Measurements from ENCODE around the gene CCNY. TPM values are rescaled to one million over a fixed set of nuclear protein-coding genes. Genes with fewer than 3 reads are reported as not detected.

The CCNY gene
- total and polyA plus RNA-seq, 9 donors = 48.0 to 99.6 (median 89.1) TPM

- no peak overlapping the region for H3K4me3 ChIP-seq (ENCODE audit: low read length)
- H3K9me3 ChIP-seq (replicated peaks; ENCODE audit: control insufficient read depth, low read depth, low read length) = no peaks in the 10 kb centered on the region
- no peaks in the 10 kb centered on the region for H3K36me3 ChIP-seq (ENCODE audit: control insufficient read depth, insufficient read depth, low read length)
- H3K27ac ChIP-seq (ENCODE audit: low read length) = no peak overlapping the region
- H3K4me1 ChIP-seq (ENCODE audit: control insufficient read depth, insufficient read depth, low read length) = peaks cover 13% of the 10 kb centered on the region
- DNase-seq = no peak
- 98% methylated on average over 4 of the region's 11 CpGs for WGBS (ENCODE audit: insufficient coverage)
- no peaks in the 10 kb centered on the region for H3K27me3 ChIP-seq (ENCODE audit: control insufficient read depth, insufficient read depth, low read length)
These were observed 87.4 kb downstream of the CCNY start for GRCh38 chr10:35423505-35424306.

DNA sequence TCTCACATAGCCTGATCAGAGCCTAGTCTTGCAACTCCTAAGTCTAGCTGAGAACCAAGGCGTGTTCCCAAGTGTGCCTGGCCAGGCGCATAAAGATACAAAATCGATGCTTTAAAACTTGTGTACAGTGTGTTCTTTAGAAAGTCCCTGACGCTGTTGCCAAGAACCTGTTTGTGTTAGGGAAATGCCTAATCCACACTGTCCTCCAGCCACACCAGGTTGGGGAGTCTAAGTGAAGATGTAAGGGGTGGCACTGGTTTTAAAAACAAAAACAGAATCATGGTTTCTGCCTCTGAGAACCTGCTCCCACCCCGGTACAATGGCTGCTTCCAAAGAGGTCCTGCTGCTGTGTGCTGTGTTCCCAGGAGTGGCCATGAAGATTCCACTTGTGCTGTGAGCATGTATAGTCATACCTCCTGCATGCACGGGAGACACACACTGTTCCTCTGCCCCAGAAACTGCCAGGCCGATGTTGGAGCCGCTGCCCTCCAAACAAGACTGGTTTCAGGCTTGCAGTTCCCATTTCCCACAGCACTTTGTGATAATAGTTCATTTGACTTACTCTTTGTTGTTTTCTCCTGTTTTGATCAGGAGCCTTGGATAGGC is 88.5 kb downstream of the CCNY start:
- Histone ChIP-seq H3K36me3 (ENCODE audit: control insufficient read depth, insufficient read depth, low read length) (no peaks in the 10 kb centered on the region), H3K9me3 (replicated peaks; ENCODE audit: control insufficient read depth, low read depth, low read length) (no peaks in the 10 kb centered on the region), H3K27me3 (ENCODE audit: control insufficient read depth, insufficient read depth, low read length) (no peaks in the 10 kb centered on the region), H3K27ac (ENCODE audit: low read length) (no peak overlapping the region), H3K4me1 (ENCODE audit: control insufficient read depth, insufficient read depth, low read length) (peaks cover 13% of the 10 kb centered on the region), H3K4me3 (ENCODE audit: low read length) (no peak overlapping the region)
- 74% methylated on average over 3 of the region's 8 CpGs for WGBS (ENCODE audit: insufficient coverage)
- DNase-seq = no peak

GRCh38 chr10:35425595-35425994 is 89.3 kb downstream of the CCNY start:
- no peak overlapping the region for H3K4me3 ChIP-seq (ENCODE audit: low read length)
- H3K36me3 ChIP-seq (ENCODE audit: control insufficient read depth, insufficient read depth, low read length) = no peaks in the 10 kb centered on the region
- no peak for DNase-seq
- H3K27ac ChIP-seq (ENCODE audit: low read length) = no peak overlapping the region
- no CpG with 5 or more reads among the region's 1 CpG for WGBS (ENCODE audit: insufficient coverage)
- peaks cover 13% of the 10 kb centered on the region for H3K4me1 ChIP-seq (ENCODE audit: control insufficient read depth, insufficient read depth, low read length)
- no peaks in the 10 kb centered on the region for H3K9me3 ChIP-seq (replicated peaks; ENCODE audit: control insufficient read depth, low read depth, low read length)
- H3K27me3 ChIP-seq (ENCODE audit: control insufficient read depth, insufficient read depth, low read length) = no peaks in the 10 kb centered on the region

GRCh38 chr10:35426657-35427056 is 90.3 kb downstream of the CCNY start:
- Histone ChIP-seq H3K27me3 (ENCODE audit: control insufficient read depth, insufficient read depth, low read length) (no peaks in the 10 kb centered on the region), H3K4me3 (ENCODE audit: low read length) (no peak overlapping the region), H3K36me3 (ENCODE audit: control insufficient read depth, insufficient read depth, low read length) (no peaks in the 10 kb centered on the region), H3K9me3 (replicated peaks; ENCODE audit: control insufficient read depth, low read depth, low read length) (no peaks in the 10 kb centered on the region), H3K4me1 (ENCODE audit: control insufficient read depth, insufficient read depth, low read length) (peaks cover 6% of the 10 kb centered on the region), H3K27ac (ENCODE audit: low read length) (no peak overlapping the region)
- DNase-seq = no peak

DNA sequence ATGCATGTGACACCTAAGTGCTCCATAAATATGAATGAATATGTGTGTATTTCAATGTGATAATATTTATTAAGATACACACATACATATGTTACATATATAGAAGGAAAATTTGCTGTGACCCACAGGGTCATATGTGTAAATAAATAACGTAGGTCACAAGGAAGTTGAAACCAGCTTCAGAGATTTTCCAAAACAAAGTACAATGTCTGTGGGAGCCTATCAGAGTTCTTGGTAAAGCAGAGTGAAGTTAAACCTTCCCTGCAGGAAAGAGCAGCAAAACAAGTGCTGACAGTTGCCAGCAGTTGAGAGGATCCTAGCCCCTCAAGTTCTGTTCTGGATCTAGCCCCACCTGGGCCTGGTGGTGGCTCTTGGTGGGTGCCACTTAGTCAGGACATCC is 91.2 kb downstream of the CCNY start:
- no peaks in the 10 kb centered on the region for H3K27me3 ChIP-seq (ENCODE audit: control insufficient read depth, insufficient read depth, low read length)
- H3K4me1 ChIP-seq (ENCODE audit: control insufficient read depth, insufficient read depth, low read length) = peaks cover 4% of the 10 kb centered on the region
- WGBS (ENCODE audit: insufficient coverage) = no CpG with 5 or more reads among the region's 1 CpG
- DNase-seq = no peak
- H3K4me3 ChIP-seq (ENCODE audit: low read length) = no peak overlapping the region
- H3K9me3 ChIP-seq (replicated peaks; ENCODE audit: control insufficient read depth, low read depth, low read length) = no peaks in the 10 kb centered on the region
- no peaks in the 10 kb centered on the region for H3K36me3 ChIP-seq (ENCODE audit: control insufficient read depth, insufficient read depth, low read length)
- H3K27ac ChIP-seq (ENCODE audit: low read length) = no peak overlapping the region

GRCh38 chr10:35428521-35428920 is 92.2 kb downstream of the CCNY start:
- no peaks in the 10 kb centered on the region for H3K27me3 ChIP-seq (ENCODE audit: control insufficient read depth, insufficient read depth, low read length)
- no peak overlapping the region for H3K27ac ChIP-seq (ENCODE audit: low read length)
- WGBS (ENCODE audit: insufficient coverage) = 100% methylated on average over 1 of the region's 1 CpG
- no peak for DNase-seq
- peaks cover 4% of the 10 kb centered on the region for H3K4me1 ChIP-seq (ENCODE audit: control insufficient read depth, insufficient read depth, low read length)
- H3K36me3 ChIP-seq (ENCODE audit: control insufficient read depth, insufficient read depth, low read length) = no peaks in the 10 kb centered on the region
- H3K9me3 ChIP-seq (replicated peaks; ENCODE audit: control insufficient read depth, low read depth, low read length) = no peaks in the 10 kb centered on the region
- no peak overlapping the region for H3K4me3 ChIP-seq (ENCODE audit: low read length)

- Histone ChIP-seq H3K4me1 (ENCODE audit: control insufficient read depth, insufficient read depth, low read length) (peaks cover 2% of the 10 kb centered on the region), H3K4me3 (ENCODE audit: low read length) (no peak overlapping the region), H3K36me3 (ENCODE audit: control insufficient read depth, insufficient read depth, low read length) (no peaks in the 10 kb centered on the region), H3K9me3 (replicated peaks; ENCODE audit: control insufficient read depth, low read depth, low read length) (no peaks in the 10 kb centered on the region), H3K27ac (ENCODE audit: low read length) (no peak overlapping the region), H3K27me3 (ENCODE audit: control insufficient read depth, insufficient read depth, low read length) (no peaks in the 10 kb centered on the region)
- no peak for DNase-seq
- no CpG with 5 or more reads among the region's 3 CpGs for WGBS (ENCODE audit: insufficient coverage)
These were observed 96.6 kb downstream of the CCNY start for GRCh38 chr10:35432781-35433338.

DNA sequence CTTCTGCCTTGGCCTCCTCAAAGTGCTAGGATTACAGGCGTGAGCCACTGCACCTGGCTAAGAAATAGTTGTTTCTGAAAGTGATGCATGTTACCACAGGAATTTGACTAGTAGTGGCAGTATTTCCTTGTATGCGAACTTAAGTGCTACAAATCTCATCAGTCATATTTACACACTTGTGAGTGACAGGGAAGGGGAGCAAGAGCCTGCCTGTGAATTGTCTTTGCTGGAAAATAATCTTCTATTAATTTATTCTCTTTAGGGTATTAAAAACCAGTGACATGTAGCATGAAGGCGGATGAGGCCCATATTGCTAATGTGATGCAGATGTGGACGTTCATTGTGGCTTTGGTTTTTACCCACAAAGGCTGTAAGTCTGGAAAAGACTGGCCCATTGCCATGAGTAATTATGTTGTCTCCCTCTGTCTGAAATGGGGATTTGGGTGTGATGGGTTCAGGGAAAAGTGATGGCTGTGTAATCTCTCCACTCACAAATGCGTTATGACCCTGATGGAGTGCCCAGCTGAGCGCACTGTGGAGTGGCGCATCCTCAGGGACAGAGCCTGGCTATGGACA is 97.6 kb downstream of the CCNY start:
- Histone ChIP-seq H3K36me3 (ENCODE audit: control insufficient read depth, insufficient read depth, low read length) (no peaks in the 10 kb centered on the region), H3K27ac (ENCODE audit: low read length) (no peak overlapping the region), H3K4me1 (ENCODE audit: control insufficient read depth, insufficient read depth, low read length) (peaks cover 2% of the 10 kb centered on the region), H3K27me3 (ENCODE audit: control insufficient read depth, insufficient read depth, low read length) (no peaks in the 10 kb centered on the region), H3K9me3 (replicated peaks; ENCODE audit: control insufficient read depth, low read depth, low read length) (peaks cover 4% of the 10 kb centered on the region), H3K4me3 (ENCODE audit: low read length) (no peak overlapping the region)
- 58% methylated on average over 2 of the region's 7 CpGs for WGBS (ENCODE audit: insufficient coverage)
- DNase-seq = peak; percentile 42

DNA sequence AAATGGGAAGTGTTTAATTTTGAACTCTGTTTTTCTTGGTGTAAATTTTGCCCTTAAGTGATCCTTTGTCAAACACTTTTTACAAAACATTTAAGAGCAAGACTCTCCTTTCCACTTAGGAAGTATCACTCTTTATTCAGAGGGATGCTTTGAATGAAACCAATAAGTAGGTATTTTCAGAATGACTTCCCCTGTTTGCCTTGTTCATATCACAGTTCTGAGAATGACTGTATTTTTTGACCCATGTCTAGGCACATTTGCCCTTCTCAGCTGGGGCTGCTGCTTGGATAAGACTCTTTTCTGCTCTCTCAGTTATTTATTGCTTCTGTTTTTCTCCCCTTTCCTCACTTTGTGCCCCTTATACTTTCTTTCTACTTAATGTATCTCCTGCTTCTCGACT is 98.2 kb downstream of the CCNY start:
- Histone ChIP-seq H3K27me3 (ENCODE audit: control insufficient read depth, insufficient read depth, low read length) (no peaks in the 10 kb centered on the region), H3K36me3 (ENCODE audit: control insufficient read depth, insufficient read depth, low read length) (no peaks in the 10 kb centered on the region), H3K9me3 (replicated peaks; ENCODE audit: control insufficient read depth, low read depth, low read length) (peaks cover 6% of the 10 kb centered on the region), H3K4me1 (ENCODE audit: control insufficient read depth, insufficient read depth, low read length) (peaks cover 2% of the 10 kb centered on the region), H3K27ac (ENCODE audit: low read length) (no peak overlapping the region), H3K4me3 (ENCODE audit: low read length) (no peak overlapping the region)
- no peak for DNase-seq
- WGBS (ENCODE audit: insufficient coverage) = no CpG with 5 or more reads among the region's 1 CpG

DNA sequence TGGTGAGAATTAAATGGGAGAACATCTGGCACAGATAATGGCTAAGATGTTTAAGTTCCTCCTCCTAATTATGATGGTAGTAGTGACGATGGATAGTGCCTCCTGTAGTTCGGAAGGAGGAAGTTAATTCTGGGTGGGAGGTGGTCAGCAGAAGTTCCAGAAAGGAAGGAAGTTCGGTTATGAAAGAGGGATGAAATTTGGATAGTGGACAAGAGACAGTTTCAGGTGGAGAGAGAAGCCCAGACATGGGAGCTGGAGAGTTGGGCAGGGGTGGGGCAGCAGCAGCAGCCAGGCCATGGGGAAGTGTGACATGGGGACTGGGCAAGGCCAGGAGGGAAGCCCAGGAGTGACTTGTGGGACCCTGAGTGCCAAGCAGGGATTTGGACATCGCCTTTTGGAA is 99.5 kb downstream of the CCNY start:
- H3K27ac ChIP-seq (ENCODE audit: low read length) = no peak overlapping the region

More for the DNA sequence above, 99.5 kb downstream of the CCNY start:
- no peak for DNase-seq
- Histone ChIP-seq H3K36me3 (ENCODE audit: control insufficient read depth, insufficient read depth, low read length) (no peaks in the 10 kb centered on the region), H3K4me3 (ENCODE audit: low read length) (no peak overlapping the region), H3K27me3 (ENCODE audit: control insufficient read depth, insufficient read depth, low read length) (no peaks in the 10 kb centered on the region), H3K4me1 (ENCODE audit: control insufficient read depth, insufficient read depth, low read length) (peaks cover 2% of the 10 kb centered on the region), H3K9me3 (replicated peaks; ENCODE audit: control insufficient read depth, low read depth, low read length) (peaks cover 6% of the 10 kb centered on the region)
- 80% methylated on average over 3 of the region's 4 CpGs for WGBS (ENCODE audit: insufficient coverage)

All from muscle of leg (tissue), 11 donors.